Astrocyte of the spinal cord (primary cell): ENCODE data around the gene TRAK1.

ENCODE experiments used
- DNase-seq: peaks from one replicate; pipeline ENCODE4 v3.0.0; 2011; ENCODE audit warnings: low read depth, low spot score
- H3K4me3 ChIP-seq: 2 replicates; pipeline ENCODE4 v1.5.1; 2011; ENCODE audit warnings: low read depth, mild to moderate bottlenecking, low read length, moderate library complexity
- CTCF ChIP-seq: IDR thresholded peaks from 2 replicates; pipeline ENCODE4 v1.5.1; 2012; ENCODE audit warnings: low read depth, mild to moderate bottlenecking, low read length, inconsistent platforms
- in situ Hi-C: cut with HindIII; loops from 2 replicates; pipeline ENCODE4 v1.10.0; 2017; ENCODE audit warnings: low sequenced_read_pairs

TRAK1 gene

GRCh38 chr3:42229266-42229941, 138.2 kb downstream of the TRAK1 start:
- no peak for DNase-seq
- TF ChIP-seq CTCF: no peak
- no peak overlapping the region for H3K4me3 ChIP-seq
- in situ Hi-C loops: no loop called here

GRCh38 chr3:42229942-42230688, 139.0 kb downstream of the TRAK1 start:
- in situ Hi-C loops: no loop called here
- peak; percentile 56 for DNase-seq
- H3K4me3 ChIP-seq: no peak overlapping the region
- TF ChIP-seq CTCF: peak; percentile 65

DNA sequence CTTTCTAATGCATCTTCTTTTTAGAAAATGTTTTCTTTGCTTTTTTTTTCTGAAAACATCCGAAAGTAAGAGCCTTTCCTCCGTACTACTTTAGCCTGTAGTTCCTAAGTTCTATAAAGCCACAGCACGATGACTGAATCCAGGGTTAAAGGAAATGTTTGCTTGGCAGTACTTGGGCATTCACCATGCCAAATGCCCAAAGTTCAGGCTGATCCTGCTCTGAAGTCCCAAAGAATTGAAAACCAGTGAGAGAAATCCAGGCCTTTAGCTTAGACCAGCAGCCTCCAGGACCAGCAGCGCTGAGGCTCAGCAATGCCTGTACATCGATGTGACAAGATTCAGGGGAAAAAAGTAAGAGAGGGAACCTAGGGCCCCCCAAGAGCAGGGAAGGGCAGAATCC, 139.7 kb downstream of the TRAK1 start:
- H3K4me3 ChIP-seq: no peak overlapping the region
- DNase-seq: no peak
- in situ Hi-C loops: no loop called here
- no peak for TF ChIP-seq CTCF

GRCh38 chr3:42235532-42235931, 144.4 kb downstream of the TRAK1 start:
- no peak for DNase-seq
- H3K4me3 ChIP-seq: no peak overlapping the region
- in situ Hi-C loops: no loop called here
- TF ChIP-seq CTCF: no peak

DNA sequence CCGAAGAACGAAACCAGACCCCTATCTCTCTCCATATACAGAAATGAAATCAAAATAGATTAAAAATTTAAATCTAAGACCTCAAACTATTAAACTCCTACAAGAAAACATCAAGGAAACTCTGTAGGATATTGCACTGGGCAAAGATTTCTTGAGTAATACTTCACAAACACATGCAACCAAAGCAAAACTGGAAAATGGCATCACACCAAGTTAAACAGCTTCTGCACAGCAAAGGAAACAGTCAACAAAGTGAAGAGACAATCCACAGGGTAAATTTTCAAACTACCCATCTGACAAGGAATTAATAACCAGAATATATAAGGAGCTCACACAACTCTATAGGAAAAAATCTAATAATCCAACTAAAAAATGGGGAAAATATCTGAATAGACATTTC, 145.5 kb downstream of the TRAK1 start:
- in situ Hi-C loops: no loop called here
- no peak for TF ChIP-seq CTCF
- DNase-seq: no peak
- no peak overlapping the region for H3K4me3 ChIP-seq

DNA sequence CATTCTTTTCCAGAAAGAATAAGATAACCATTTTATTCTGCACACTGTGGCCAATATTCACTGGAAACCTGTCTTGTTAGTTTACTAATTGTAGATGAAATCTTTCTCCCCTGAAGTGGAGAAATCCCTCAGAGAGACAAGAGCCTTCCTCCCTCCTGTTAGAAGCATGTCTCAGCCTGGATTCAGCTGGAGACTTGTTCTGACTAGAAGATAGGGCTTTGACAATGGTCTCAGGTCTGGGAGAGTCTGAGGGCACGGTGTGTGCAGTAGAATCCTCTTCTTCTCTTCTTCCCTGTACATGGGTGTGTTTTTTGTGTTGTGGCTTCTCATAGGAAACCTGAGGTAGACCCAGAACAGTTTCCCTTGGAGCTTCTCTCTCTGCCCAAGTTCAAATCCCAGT, 154.9 kb downstream of the TRAK1 start:
- TF ChIP-seq CTCF: no peak
- no peak overlapping the region for H3K4me3 ChIP-seq
- DNase-seq: no peak
- in situ Hi-C loops: no loop called here
